OCI-LY7 (cell line): ENCODE results near the gene MCCC1. TPM values are rescaled to one million over a fixed set of nuclear protein-coding genes. Genes with fewer than 3 reads are reported as not detected.

Experiments
- BruUV-seq: library from RNA; stranded (reverse); fragments of 400-500 nt; replicated peaks from 2 replicates; lab custom pipeline; 2021; lab: Mats Ljungman, UMichigan
- CTCF ChIA-PET: fragments of 300-600 bp; sonication (Branson Sonifier 250); formaldehyde crosslinking; loops from one replicate; lab custom pipeline; 2022; ENCODE audit warnings: antibody characterized with exemption; ENCODE audit not compliant: unreplicated experiment; lab: Charles Lee
- POLR2A ChIA-PET: fragments of 300-600 bp; sonication (Branson Sonifier 250); formaldehyde crosslinking; loops from one replicate; lab custom pipeline; 2022; ENCODE audit warnings: antibody characterized with exemption; lab: Charles Lee
- DNase-seq: peaks from one replicate; pipeline ENCODE4 v3.0.0-alpha.2; 2015; ENCODE audit warnings: low spot score
- H2AFZ ChIP-seq: fragments of 200-600 bp; sonication (generic), shearing (Covaris generic); 2 replicates; pipeline ENCODE4 v1.6.1; 2014; ENCODE audit warnings: mild to moderate bottlenecking, antibody characterized with exemption, low read length, moderate library complexity
- H3K27ac ChIP-seq: fragments of 200-600 bp; sonication (generic); 2 replicates; pipeline ENCODE4 v1.5.1; 2014; ENCODE audit warnings: mixed run types, low read depth, mild to moderate bottlenecking, moderate library complexity, low read length, inconsistent platforms; ENCODE audit not compliant: poor library complexity, severe bottlenecking
- H3K36me3 ChIP-seq: fragments of 200-600 bp; sonication (generic); 2 replicates; pipeline ENCODE4 v1.6.1; 2014; ENCODE audit warnings: mild to moderate bottlenecking, antibody characterized with exemption, low read length, moderate library complexity, mixed read lengths; ENCODE audit not compliant: insufficient read depth
- H3K4me1 ChIP-seq: fragments of 200-600 bp; sonication (generic); 2 replicates; pipeline ENCODE4 v1.5.1; 2014; ENCODE audit warnings: mild to moderate bottlenecking, low read length; ENCODE audit not compliant: insufficient read depth, poor library complexity, severe bottlenecking
- H3K4me2 ChIP-seq: fragments of 200-600 bp; sonication (generic); 2 replicates; pipeline ENCODE4 v1.6.1; 2014; ENCODE audit warnings: mild to moderate bottlenecking, low read length
- H3K4me3 ChIP-seq: fragments of 200-600 bp; sonication (generic); 2 replicates; pipeline ENCODE4 v1.5.1; 2014; ENCODE audit warnings: mild to moderate bottlenecking, low read depth, low read length; ENCODE audit not compliant: poor library complexity, severe bottlenecking
- H3K79me2 ChIP-seq: fragments of 200-600 bp; sonication (generic); 2 replicates; pipeline ENCODE4 v1.6.1; 2016; ENCODE audit warnings: low read depth, mild to moderate bottlenecking, low read length, moderate library complexity, mixed read lengths; ENCODE audit not compliant: insufficient read depth
- H3K9me2 ChIP-seq: fragments of 200-600 bp; sonication (generic); 2 replicates; pipeline ENCODE4 v1.6.1; 2016; ENCODE audit warnings: mild to moderate bottlenecking, low read length, mixed read lengths; ENCODE audit not compliant: insufficient read depth
- H3K9me3 ChIP-seq: fragments of 200-600 bp; sonication (generic); 2 replicates; pipeline ENCODE4 v1.6.1; 2014; ENCODE audit warnings: mild to moderate bottlenecking, mixed run types, low read length, mixed read lengths
- H4K20me1 ChIP-seq: fragments of 200-600 bp; sonication (generic); 2 replicates; pipeline ENCODE4 v1.6.1; 2014; ENCODE audit warnings: mild to moderate bottlenecking, antibody characterized with exemption, low read length, moderate library complexity, mixed read lengths; ENCODE audit not compliant: insufficient read depth
- CTCF ChIP-seq: fragments of 200-600 bp; sonication (generic); conservative IDR thresholded peaks from 2 replicates; pipeline ENCODE4 v1.5.1; 2014; ENCODE audit warnings: mild to moderate bottlenecking, antibody characterized with exemption, low read length, moderate library complexity, mixed read lengths
- EZH2phosphoT487 ChIP-seq: fragments of 200-600 bp; sonication (generic); IDR thresholded peaks from 2 replicates; pipeline ENCODE4 v1.6.1; 2018; ENCODE audit warnings: low read depth, borderline replicate concordance, mild to moderate bottlenecking, mixed run types, antibody characterized with exemption, low read length, moderate library complexity, mixed read lengths
- intact Hi-C: fragments of 100-400 bp; cut with micrococcal nuclease; formaldehyde crosslinking; loops from one replicate; pipeline ENCODE4 v1.10.0; 2022; ENCODE audit not compliant: unreplicated experiment
- total RNA-seq, 2 experiments: library from RNA; depleted of rRNA in 1 of 2; stranded (reverse); fragments of >200 nt in 1 of 2; shearing (Covaris generic) in 1 of 2; gene quantifications; 2 replicates each; pipeline ENCODE4 v1.2.3, GENCODE V29; 2014 to 2022

The MCCC1 gene
- total RNA-seq, 2 experiments from 2014 or later, result 29.9 to 57.5 TPM

GRCh38 chr3:183032880-183033555 is 66.3 kb downstream of the MCCC1 start:
- intact Hi-C loops, result no loop called here
- Histone ChIP-seq H4K20me1 (no peaks in the 10 kb centered on the region), H3K4me2 (no peak overlapping the region), H3K36me3 (peaks cover 86% of the 10 kb centered on the region), H3K9me3 (no peaks in the 10 kb centered on the region), H3K4me3 (no peak overlapping the region), H3K9me2 (no peaks in the 10 kb centered on the region), H3K79me2 (no peaks in the 10 kb centered on the region), H3K4me1 (no peaks in the 10 kb centered on the region), H2AFZ (no peak overlapping the region), H3K27ac (no peak overlapping the region)
- ChIA-PET POLR2A (interaction anchor here (0.6 to 3.3 kb wide), 2 partner anchors 11 to 17 kb away, joined by 3 to 13 read pairs; no protein-coding TSS in a partner anchor), CTCF (no interaction called here)
- no TSS peak for BruUV-seq
- DNase-seq, result no peak
- no peak for TF ChIP-seq EZH2phosphoT487
- no peak for TF ChIP-seq CTCF

GRCh38 chr3:183031826-183032225 is 67.5 kb downstream of the MCCC1 start:
- H2AFZ ChIP-seq, result no peak overlapping the region
- H4K20me1 ChIP-seq, result no peaks in the 10 kb centered on the region
- CTCF ChIA-PET, result no interaction called here
- no peaks in the 10 kb centered on the region for H3K79me2 ChIP-seq
- no peaks in the 10 kb centered on the region for H3K4me1 ChIP-seq
- intact Hi-C loops, result no loop called here
- no TSS peak for BruUV-seq
- DNase-seq, result no peak
- peaks cover 86% of the 10 kb centered on the region for H3K36me3 ChIP-seq
- H3K9me2 ChIP-seq, result no peaks in the 10 kb centered on the region
- no peak overlapping the region for H3K4me3 ChIP-seq
- H3K27ac ChIP-seq, result no peak overlapping the region
- POLR2A ChIA-PET, result interaction anchor here (0.7 kb wide), 2 partner anchors 40 to 1662 kb away, joined by 3 to 7 read pairs; no protein-coding TSS in a partner anchor
- TF ChIP-seq CTCF (no peak), EZH2phosphoT487 (no peak)
- no peak overlapping the region for H3K4me2 ChIP-seq
- no peaks in the 10 kb centered on the region for H3K9me3 ChIP-seq

- peaks cover 81% of the 10 kb centered on the region for H3K36me3 ChIP-seq
Measured at GRCh38 chr3:183028416-183028815, 70.9 kb downstream of the MCCC1 start.

More at GRCh38 chr3:183028416-183028815, 70.9 kb downstream of the MCCC1 start:
- no peak overlapping the region for H3K27ac ChIP-seq
- CTCF ChIA-PET, result no interaction called here
- H3K79me2 ChIP-seq, result no peaks in the 10 kb centered on the region
- POLR2A ChIA-PET, result interaction anchor here (1.2 kb wide), 2 partner anchors 10 to 23 kb away, joined by 3 to 4 read pairs; no protein-coding TSS in a partner anchor
- TF ChIP-seq EZH2phosphoT487, result no peak
- no peak for TF ChIP-seq CTCF
- H3K4me1 ChIP-seq, result no peaks in the 10 kb centered on the region
- H3K4me2 ChIP-seq, result no peak overlapping the region
- H3K9me3 ChIP-seq, result no peaks in the 10 kb centered on the region
- H3K4me3 ChIP-seq, result no peak overlapping the region
- no peak for DNase-seq
- intact Hi-C loops, result no loop called here
- BruUV-seq, result no TSS peak
- no peaks in the 10 kb centered on the region for H4K20me1 ChIP-seq
- no peaks in the 10 kb centered on the region for H3K9me2 ChIP-seq
- H2AFZ ChIP-seq, result no peak overlapping the region
